ENCODE results near the gene MEF2A. TPM values are rescaled to one million over a fixed set of nuclear protein-coding genes. Genes with fewer than 3 reads are reported as not detected.

Gene MEF2A
- total RNA-seq, 1 donor from 2014 or later, result 23.4 TPM

- H3K27me3 Mint-ChIP-seq (ENCODE audit: low read depth), result no peaks in the 10 kb centered on the region
- intact Hi-C loops (cut with micrococcal nuclease), result no loop called here
- no peak overlapping the region for H3K4me3 Mint-ChIP-seq (ENCODE audit: low read depth)
- H3K4me1 Mint-ChIP-seq (ENCODE audit: low read depth), result peaks cover 15% of the 10 kb centered on the region
- no peak overlapping the region for H3K27ac Mint-ChIP-seq
- H3K36me3 Mint-ChIP-seq (ENCODE audit: low read depth), result peaks cover 56% of the 10 kb centered on the region
- H3K9me3 Mint-ChIP-seq, result no peaks in the 10 kb centered on the region
- DNase-seq (ENCODE audit: low spot score), result no peak
Measured at GRCh38 chr15:99677540-99678134, 111.9 kb downstream of the MEF2A start.

- DNase-seq (ENCODE audit: low spot score), result no peak
- H3K4me3 Mint-ChIP-seq (ENCODE audit: low read depth), result no peak overlapping the region
- no peak overlapping the region for H3K27ac Mint-ChIP-seq
- intact Hi-C loops (cut with micrococcal nuclease), result no loop called here
- H3K4me1 Mint-ChIP-seq (ENCODE audit: low read depth), result peaks cover 22% of the 10 kb centered on the region
- peaks cover 13% of the 10 kb centered on the region for H3K9me3 Mint-ChIP-seq
- H3K36me3 Mint-ChIP-seq (ENCODE audit: low read depth), result peaks cover 68% of the 10 kb centered on the region
- H3K27me3 Mint-ChIP-seq (ENCODE audit: low read depth), result no peaks in the 10 kb centered on the region
Measured at GRCh38 chr15:99680276-99680675, 114.5 kb downstream of the MEF2A start.

DNA sequence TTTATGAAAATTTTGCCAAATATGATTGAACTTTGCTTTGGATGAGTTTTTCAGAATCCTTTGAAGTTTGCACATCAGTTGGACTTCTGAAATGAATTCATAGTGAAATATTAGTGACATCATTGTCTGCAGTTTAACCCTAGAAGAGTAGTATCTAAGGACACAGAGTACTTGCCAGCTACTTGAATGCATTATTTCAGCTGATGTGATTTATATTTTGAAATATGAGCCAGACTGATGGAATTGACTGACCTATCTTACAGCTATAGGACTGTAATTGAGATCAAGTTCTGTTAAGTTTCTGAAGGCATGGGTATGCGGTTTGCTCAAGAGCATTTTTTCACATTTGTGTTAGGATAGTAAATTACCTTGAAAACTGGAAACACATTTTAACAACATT is 116.2 kb downstream of the MEF2A start:
- Mint-ChIP-seq H3K36me3 (ENCODE audit: low read depth) (peaks cover 75% of the 10 kb centered on the region), H3K9me3 (peaks cover 29% of the 10 kb centered on the region), H3K27ac (no peak overlapping the region), H3K4me1 (ENCODE audit: low read depth) (peaks cover 22% of the 10 kb centered on the region), H3K4me3 (ENCODE audit: low read depth) (no peak overlapping the region), H3K27me3 (ENCODE audit: low read depth) (no peaks in the 10 kb centered on the region)
- DNase-seq (ENCODE audit: low spot score), result no peak
- intact Hi-C loops (cut with micrococcal nuclease), result no loop called here

GRCh38 chr15:99682455-99682854 is 116.7 kb downstream of the MEF2A start:
- H3K4me1 Mint-ChIP-seq (ENCODE audit: low read depth), result peaks cover 19% of the 10 kb centered on the region
- peaks cover 75% of the 10 kb centered on the region for H3K36me3 Mint-ChIP-seq (ENCODE audit: low read depth)
- H3K9me3 Mint-ChIP-seq, result peaks cover 31% of the 10 kb centered on the region
- no peaks in the 10 kb centered on the region for H3K27me3 Mint-ChIP-seq (ENCODE audit: low read depth)
- peak overlapping the region; percentile 5 for H3K27ac Mint-ChIP-seq
- intact Hi-C loops (cut with micrococcal nuclease), result no loop called here
- no peak overlapping the region for H3K4me3 Mint-ChIP-seq (ENCODE audit: low read depth)
- no peak for DNase-seq (ENCODE audit: low spot score)

GRCh38 chr15:99683000-99683670 is 117.4 kb downstream of the MEF2A start:
- Mint-ChIP-seq H3K4me1 (ENCODE audit: low read depth) (peaks cover 15% of the 10 kb centered on the region), H3K36me3 (ENCODE audit: low read depth) (peaks cover 76% of the 10 kb centered on the region), H3K9me3 (peaks cover 33% of the 10 kb centered on the region), H3K27me3 (ENCODE audit: low read depth) (no peaks in the 10 kb centered on the region), H3K27ac (peak overlapping the region; percentile 68), H3K4me3 (ENCODE audit: low read depth) (no peak overlapping the region)
- intact Hi-C loops (cut with micrococcal nuclease), result no loop called here
- DNase-seq (ENCODE audit: low spot score), result no peak

GRCh38 chr15:99686290-99686689 is 120.5 kb downstream of the MEF2A start:
- peaks cover 33% of the 10 kb centered on the region for H3K9me3 Mint-ChIP-seq
- intact Hi-C loops (cut with micrococcal nuclease), result no loop called here
- H3K27ac Mint-ChIP-seq, result no peak overlapping the region
- H3K4me3 Mint-ChIP-seq (ENCODE audit: low read depth), result no peak overlapping the region
- no peak for DNase-seq (ENCODE audit: low spot score)
- no peaks in the 10 kb centered on the region for H3K27me3 Mint-ChIP-seq (ENCODE audit: low read depth)
- H3K4me1 Mint-ChIP-seq (ENCODE audit: low read depth), result peaks cover 15% of the 10 kb centered on the region
- peaks cover 73% of the 10 kb centered on the region for H3K36me3 Mint-ChIP-seq (ENCODE audit: low read depth)

- no peak for DNase-seq (ENCODE audit: low spot score)
- intact Hi-C loops (cut with micrococcal nuclease), result no loop called here
- H3K9me3 Mint-ChIP-seq, result no peaks in the 10 kb centered on the region
- H3K4me1 Mint-ChIP-seq (ENCODE audit: low read depth), result peaks cover 2% of the 10 kb centered on the region
- H3K4me3 Mint-ChIP-seq (ENCODE audit: low read depth), result no peak overlapping the region
- no peaks in the 10 kb centered on the region for H3K27me3 Mint-ChIP-seq (ENCODE audit: low read depth)
- no peak overlapping the region for H3K27ac Mint-ChIP-seq
- peaks cover 56% of the 10 kb centered on the region for H3K36me3 Mint-ChIP-seq (ENCODE audit: low read depth)
Measured at GRCh38 chr15:99692825-99693224, 127.0 kb downstream of the MEF2A start.

- no peak overlapping the region for H3K4me3 Mint-ChIP-seq (ENCODE audit: low read depth)
- no peak for DNase-seq (ENCODE audit: low spot score)
- H3K9me3 Mint-ChIP-seq, result no peaks in the 10 kb centered on the region
- H3K27me3 Mint-ChIP-seq (ENCODE audit: low read depth), result no peaks in the 10 kb centered on the region
- intact Hi-C loops (cut with micrococcal nuclease), result no loop called here
- peaks cover 41% of the 10 kb centered on the region for H3K36me3 Mint-ChIP-seq (ENCODE audit: low read depth)
- H3K4me1 Mint-ChIP-seq (ENCODE audit: low read depth), result peaks cover under 1% of the 10 kb centered on the region
- H3K27ac Mint-ChIP-seq, result no peak overlapping the region
Measured at GRCh38 chr15:99696096-99696495, 130.3 kb downstream of the MEF2A start.

DNA sequence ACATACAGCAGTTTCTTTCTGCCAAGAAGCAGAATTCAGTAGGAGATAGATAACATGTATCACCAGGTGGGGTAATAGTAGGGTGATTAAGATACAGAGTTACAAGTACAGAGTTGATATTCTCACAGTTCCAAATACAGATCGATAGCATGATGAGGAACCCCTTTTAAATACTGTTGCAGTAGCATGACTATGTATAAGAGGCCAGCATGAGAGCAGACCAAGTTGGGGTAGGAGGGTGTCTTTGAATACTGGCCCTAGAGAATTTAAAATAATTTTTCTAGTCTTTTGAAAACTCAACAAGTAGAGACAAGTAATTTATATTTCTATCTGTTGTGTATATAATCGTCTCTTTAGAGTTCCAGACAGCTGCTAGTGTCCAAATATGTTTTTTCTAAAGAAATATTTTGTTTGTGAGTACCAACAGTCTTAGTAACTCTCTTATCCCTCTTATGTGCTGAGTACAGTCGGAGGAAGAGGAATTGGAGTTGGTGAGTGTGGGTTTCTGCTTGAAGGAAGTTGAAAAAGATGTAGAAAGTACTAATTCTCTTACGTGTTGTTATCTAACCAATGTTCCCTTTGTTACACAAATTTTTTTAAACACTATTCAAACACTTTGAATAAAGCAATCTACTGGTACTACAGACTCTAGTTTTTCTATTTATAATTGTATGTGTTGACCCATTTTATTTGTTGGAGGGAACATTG is 137.3 kb downstream of the MEF2A start:
- H3K4me3 Mint-ChIP-seq (ENCODE audit: low read depth), result no peak overlapping the region

GRCh38 chr15:99703603-99704443 is 138.0 kb downstream of the MEF2A start:
- no peak overlapping the region for H3K4me3 Mint-ChIP-seq (ENCODE audit: low read depth)
- DNase-seq (ENCODE audit: low spot score), result no peak
- H3K27ac Mint-ChIP-seq, result peak overlapping the region; percentile 54
- H3K4me1 Mint-ChIP-seq (ENCODE audit: low read depth), result peaks cover 44% of the 10 kb centered on the region
- H3K9me3 Mint-ChIP-seq, result no peaks in the 10 kb centered on the region
- intact Hi-C loops (cut with micrococcal nuclease), result loop anchor here (1.0 to 10.0 kb wide), 5 partner anchors 139 to 431 kb away; partner anchors contain the start of gene MEF2A
- peaks cover 15% of the 10 kb centered on the region for H3K36me3 Mint-ChIP-seq (ENCODE audit: low read depth)
- H3K27me3 Mint-ChIP-seq (ENCODE audit: low read depth), result no peaks in the 10 kb centered on the region

More for the DNA sequence above, 137.3 kb downstream of the MEF2A start:
- Mint-ChIP-seq H3K27ac (peak overlapping the region; percentile 54), H3K36me3 (ENCODE audit: low read depth) (peaks cover 11% of the 10 kb centered on the region), H3K27me3 (ENCODE audit: low read depth) (no peaks in the 10 kb centered on the region), H3K9me3 (no peaks in the 10 kb centered on the region), H3K4me1 (ENCODE audit: low read depth) (peaks cover 38% of the 10 kb centered on the region)
- no peak for DNase-seq (ENCODE audit: low spot score)
- intact Hi-C loops (cut with micrococcal nuclease), result loop anchor here (5.0 to 10.0 kb wide), 2 partner anchors 276 to 358 kb away; no protein-coding TSS in a partner anchor

GRCh38 chr15:99704444-99704838 is 138.7 kb downstream of the MEF2A start:
- Mint-ChIP-seq H3K27ac (no peak overlapping the region), H3K4me3 (ENCODE audit: low read depth) (no peak overlapping the region), H3K27me3 (ENCODE audit: low read depth) (no peaks in the 10 kb centered on the region), H3K4me1 (ENCODE audit: low read depth) (peaks cover 44% of the 10 kb centered on the region), H3K36me3 (ENCODE audit: low read depth) (peaks cover 15% of the 10 kb centered on the region), H3K9me3 (no peaks in the 10 kb centered on the region)
- DNase-seq (ENCODE audit: low spot score), result no peak
- intact Hi-C loops (cut with micrococcal nuclease), result loop anchor here (1.0 to 10.0 kb wide), 5 partner anchors 140 to 431 kb away; partner anchors contain the start of gene MEF2A

DNA sequence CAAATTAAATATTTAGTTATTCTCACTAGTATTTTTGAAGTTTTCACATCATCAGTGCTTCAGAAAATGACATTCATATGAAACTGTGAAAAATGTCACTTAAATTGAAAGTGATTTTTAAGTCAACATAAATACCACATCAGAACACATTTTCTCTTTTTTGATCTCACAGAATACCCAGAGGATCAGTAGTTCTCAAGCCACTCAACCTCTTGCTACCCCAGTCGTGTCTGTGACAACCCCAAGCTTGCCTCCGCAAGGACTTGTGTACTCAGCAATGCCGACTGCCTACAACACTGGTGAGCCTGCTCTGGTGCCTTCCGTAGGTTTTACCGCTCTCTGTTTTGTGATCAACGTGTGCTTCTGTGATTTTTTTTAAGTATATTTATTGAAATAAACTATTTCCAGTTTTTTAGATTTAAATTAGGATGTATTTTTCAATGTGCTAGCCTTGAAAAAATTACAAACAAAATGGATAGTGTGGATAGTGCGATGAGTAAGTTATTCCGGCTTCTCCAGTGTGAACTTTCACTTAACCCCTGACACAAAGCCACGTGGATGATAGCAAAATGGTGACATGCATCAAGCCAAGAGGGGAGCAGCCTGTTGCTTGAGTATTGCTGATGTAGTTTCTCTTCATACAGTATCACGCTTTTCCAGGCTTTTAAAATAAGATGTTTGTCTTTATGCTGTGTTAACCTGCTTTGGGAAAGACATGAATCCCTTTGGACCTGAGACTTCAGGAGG is 140.9 kb downstream of the MEF2A start:
- intact Hi-C loops (cut with micrococcal nuclease), result loop anchor here (1.0 to 10.0 kb wide), 6 partner anchors 27 to 426 kb away; partner anchors contain the start of gene LYSMD4
- Mint-ChIP-seq H3K27me3 (ENCODE audit: low read depth) (no peaks in the 10 kb centered on the region), H3K9me3 (no peaks in the 10 kb centered on the region), H3K36me3 (ENCODE audit: low read depth) (peaks cover 27% of the 10 kb centered on the region), H3K27ac (peak overlapping the region; percentile 77), H3K4me1 (ENCODE audit: low read depth) (peaks cover 40% of the 10 kb centered on the region), H3K4me3 (ENCODE audit: low read depth) (peak overlapping the region; percentile 59)
- DNase-seq (ENCODE audit: low spot score), result no peak

Data from activated T-helper 2 cell treated with anti-CD3 and anti-CD28 coated beads, Interferon-gamma antibody, Interleukin-2, Interleukin-4, amounts not matched to agents 10 μg/mL and 5 μg/mL and 100 μg/mL, durations not matched to agents 14 hours and 24 hours and 36 hours (primary cell).